H1 (cell line): ENCODE measurements around the gene BICD1. TPM values are rescaled to one million over a fixed set of nuclear protein-coding genes. Genes with fewer than 3 reads are reported as not detected.

ENCODE experiments used
- SIN3A ChIP-seq, 2 experiments: IDR thresholded peaks in 1 of 2; conservative IDR thresholded peaks in 1 of 2; 2 replicates each; pipeline ENCODE4 v1.6.1; 2011 to 2012; ENCODE audit warnings: low read length in 2 of 2, improper control_type of control experiment in 1 of 2, low read depth in 1 of 2, mild to moderate bottlenecking in 1 of 2
- TCF12 ChIP-seq: IDR thresholded peaks from 2 replicates; pipeline ENCODE4 v1.6.1; 2011; ENCODE audit warnings: low read depth, mild to moderate bottlenecking, low read length
- polyA plus RNA-seq, 7 experiments: library from polyadenylated mRNA; depleted of rRNA in 3 of 7; stranded (reverse) in 5 of 7; unstranded in 2 of 7; fragments of >200 nt in 5 of 7; fragments of 200-250 nt in 2 of 7; gene quantifications; 1 replicate in 5 of 7; 2 replicates in 1 of 7; 4 replicates in 1 of 7; pipeline versions ENCODE4 v1.2.1 to v1.2.3, GENCODE V29; 2011 to 2013; ENCODE audit warnings: missing spikeins in 2 of 7, mixed read lengths in 2 of 7
- total RNA-seq: library from RNA; stranded (reverse); fragmentation: NEBNext Ultra II Directional; extraction: Animal tissue kit (Norgen Biotek cat#: 25700); gene quantifications from 2 replicates; pipeline ENCODE4 v1.2.1, GENCODE V29; 2021

Gene BICD1
- total and polyA plus RNA-seq, 2 of the 8 experiments (the other 6 are each of a cell fraction or from before 2014, with no cell fraction given) = 34.1 to 58.4 TPM

GRCh38 chr12:32155961-32156529, 49.4 kb downstream of the BICD1 start (continued):
- no peak for TF ChIP-seq TCF12
- TF ChIP-seq SIN3A (conservative IDR thresholded peaks at IDR 0.05 in 1 of 2, IDR thresholded peaks at IDR 0.05 in 1 of 2; ENCODE audit: low read depth in 1 of 2, low read length in 2 of 2) = no peak
